HG02973 (cell line): ENCODE measurements around the gene APOL2.
"Not testable (repeated sequence)": the region's sequence is repeated elsewhere in the genome, so short reads cannot be mapped to it uniquely, and the experiment has no call there.

Experiments
- ATAC-seq: cut with Tn5 transposase; IDR thresholded peaks from one replicate; pipeline ENCODE4 v1.9.1; 2021; ENCODE audit warnings: moderate library complexity; ENCODE audit not compliant: unreplicated experiment

The APOL2 gene

GRCh38 chr22:36239401-36240171 lies at the start of gene APOL2:
APOL2 (minus strand) TSS chr22:36239527; CDS start chr22:36233162, 6,365 bp downstream.
- peak; percentile 86 for ATAC-seq

GRCh38 chr22:36288571-36289405 lies 49.5 kb upstream of the APOL2 start:
- ATAC-seq: no peak

- ATAC-seq: no peak
Measured at GRCh38 chr22:36287881-36288515, 48.7 kb upstream of the APOL2 start.

GRCh38 chr22:36286096-36286957 lies 47.0 kb upstream of the APOL2 start:
- ATAC-seq: no peak

GRCh38 chr22:36285545-36285944 lies 46.2 kb upstream of the APOL2 start:
- no peak for ATAC-seq

- no peak for ATAC-seq
Measured at GRCh38 chr22:36285017-36285416, 45.7 kb upstream of the APOL2 start.

GRCh38 chr22:36284171-36284571 lies 44.8 kb upstream of the APOL2 start:
- no peak for ATAC-seq

- no peak for ATAC-seq
Measured at GRCh38 chr22:36282328-36282831, 43.1 kb upstream of the APOL2 start.

GRCh38 chr22:36281781-36282327 lies 42.5 kb upstream of the APOL2 start:
- ATAC-seq: no peak

- ATAC-seq: no peak
Measured at GRCh38 chr22:36280379-36280778, 41.1 kb upstream of the APOL2 start.

GRCh38 chr22:36279219-36279666 lies 39.9 kb upstream of the APOL2 start:
- no peak for ATAC-seq

- no peak for ATAC-seq
Measured at GRCh38 chr22:36277482-36278291, 38.4 kb upstream of the APOL2 start.

GRCh38 chr22:36274531-36274930 lies 35.2 kb upstream of the APOL2 start:
- ATAC-seq: no peak

GRCh38 chr22:36271951-36272350 lies 32.6 kb upstream of the APOL2 start:
- not testable (repeated sequence) for ATAC-seq

- not testable (repeated sequence) for ATAC-seq
Measured at GRCh38 chr22:36271231-36271630, 31.9 kb upstream of the APOL2 start.

- no peak for ATAC-seq
Measured at GRCh38 chr22:36267896-36268485, 28.7 kb upstream of the APOL2 start.

- ATAC-seq: no peak
Measured at GRCh38 chr22:36267058-36267457, 27.7 kb upstream of the APOL2 start.

GRCh38 chr22:36263886-36264664 lies 24.7 kb upstream of the APOL2 start:
- not testable (repeated sequence) for ATAC-seq
